ENCODE results near the gene OSBPL5.

DNA sequence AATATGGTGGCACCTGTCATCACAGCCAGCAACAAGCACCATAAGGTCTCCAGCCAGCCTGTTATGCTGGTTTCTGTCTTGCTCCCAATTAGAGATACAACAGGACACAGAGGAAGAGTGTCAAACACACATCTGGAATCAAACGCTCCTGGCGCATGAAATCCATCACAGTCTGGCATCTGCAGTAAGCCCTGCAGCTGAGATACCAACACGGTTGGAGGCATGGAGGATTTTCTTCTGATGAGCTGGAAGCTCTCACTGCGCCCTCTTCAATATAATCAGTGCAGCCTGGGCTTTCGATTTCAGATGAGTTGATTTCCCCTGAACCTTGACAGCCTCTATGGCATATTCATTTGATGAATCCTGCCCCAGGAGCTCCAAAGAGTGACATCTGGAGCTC is 80.1 kb downstream of the OSBPL5 start:
- TF ChIP-seq, protein P1, sequence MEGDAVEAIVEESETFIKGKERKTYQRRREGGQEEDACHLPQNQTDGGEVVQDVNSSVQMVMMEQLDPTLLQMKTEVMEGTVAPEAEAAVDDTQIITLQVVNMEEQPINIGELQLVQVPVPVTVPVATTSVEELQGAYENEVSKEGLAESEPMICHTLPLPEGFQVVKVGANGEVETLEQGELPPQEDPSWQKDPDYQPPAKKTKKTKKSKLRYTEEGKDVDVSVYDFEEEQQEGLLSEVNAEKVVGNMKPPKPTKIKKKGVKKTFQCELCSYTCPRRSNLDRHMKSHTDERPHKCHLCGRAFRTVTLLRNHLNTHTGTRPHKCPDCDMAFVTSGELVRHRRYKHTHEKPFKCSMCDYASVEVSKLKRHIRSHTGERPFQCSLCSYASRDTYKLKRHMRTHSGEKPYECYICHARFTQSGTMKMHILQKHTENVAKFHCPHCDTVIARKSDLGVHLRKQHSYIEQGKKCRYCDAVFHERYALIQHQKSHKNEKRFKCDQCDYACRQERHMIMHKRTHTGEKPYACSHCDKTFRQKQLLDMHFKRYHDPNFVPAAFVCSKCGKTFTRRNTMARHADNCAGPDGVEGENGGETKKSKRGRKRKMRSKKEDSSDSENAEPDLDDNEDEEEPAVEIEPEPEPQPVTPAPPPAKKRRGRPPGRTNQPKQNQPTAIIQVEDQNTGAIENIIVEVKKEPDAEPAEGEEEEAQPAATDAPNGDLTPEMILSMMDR (IDR thresholded peaks at IDR 0.05): no peak
- TF ChIP-seq POLR2A (IDR thresholded peaks at IDR 0.05): no peak
- TF ChIP-seq POLR2AphosphoS5 (IDR thresholded peaks at IDR 0.05): no peak
